Loucy (cell line): ENCODE measurements around the gene CGGBP1.

Source experiments
- CTCF ChIP-seq: fragments of 200-600 bp; sonication (generic); conservative IDR thresholded peaks from 2 replicates; pipeline ENCODE4 v1.5.1; 2014; ENCODE audit warnings: mild to moderate bottlenecking, antibody characterized with exemption, low read length
- EZH2phosphoT487 ChIP-seq: fragments of 200-600 bp; IDR thresholded peaks from 2 replicates; pipeline ENCODE4 v1.6.1; 2018; ENCODE audit warnings: antibody characterized with exemption, mild to moderate bottlenecking, moderate library complexity, borderline replicate concordance

- TF ChIP-seq CTCF (no peak), EZH2phosphoT487 (no peak)
Measured at GRCh38 chr3:88046766-88047165, 12.0 kb downstream of the CGGBP1 start.
